ENCODE measurements around the gene PSAP. TPM values are rescaled to one million over a fixed set of nuclear protein-coding genes. Genes with fewer than 3 reads are reported as not detected.
"Not testable (repeated sequence)": the region's sequence is repeated elsewhere in the genome, so short reads cannot be mapped to it uniquely, and the experiment has no call there.

PSAP gene
- total RNA-seq, 2 donors from 2014 or later = 1,144 to 1,344 TPM

GRCh38 chr10:71880425-71881306, 29.6 kb upstream of the PSAP start:
- WGBS = 72% methylated on average over 13 of the region's 13 CpGs
- Histone ChIP-seq H3K27me3 (replicated peaks; ENCODE audit: insufficient read depth) (no peaks in the 10 kb centered on the region), H3K4me1 (replicated peaks) (no peaks in the 10 kb centered on the region), H3K36me3 (no peaks in the 10 kb centered on the region), H3K4me3 (no peak overlapping the region), H3K27ac (no peak overlapping the region), H3K9me3 (no peaks in the 10 kb centered on the region)
- TF ChIP-seq POLR2AphosphoS5 (IDR thresholded peaks at IDR 0.05) (no peak), POLR2A (IDR thresholded peaks at IDR 0.05) (no peak), CTCF (IDR thresholded peaks at IDR 0.05) (no peak)
- DNase-seq (ENCODE audit: low spot score) = no peak
- intact Hi-C loops (cut with DNase I) = no loop called here

DNA sequence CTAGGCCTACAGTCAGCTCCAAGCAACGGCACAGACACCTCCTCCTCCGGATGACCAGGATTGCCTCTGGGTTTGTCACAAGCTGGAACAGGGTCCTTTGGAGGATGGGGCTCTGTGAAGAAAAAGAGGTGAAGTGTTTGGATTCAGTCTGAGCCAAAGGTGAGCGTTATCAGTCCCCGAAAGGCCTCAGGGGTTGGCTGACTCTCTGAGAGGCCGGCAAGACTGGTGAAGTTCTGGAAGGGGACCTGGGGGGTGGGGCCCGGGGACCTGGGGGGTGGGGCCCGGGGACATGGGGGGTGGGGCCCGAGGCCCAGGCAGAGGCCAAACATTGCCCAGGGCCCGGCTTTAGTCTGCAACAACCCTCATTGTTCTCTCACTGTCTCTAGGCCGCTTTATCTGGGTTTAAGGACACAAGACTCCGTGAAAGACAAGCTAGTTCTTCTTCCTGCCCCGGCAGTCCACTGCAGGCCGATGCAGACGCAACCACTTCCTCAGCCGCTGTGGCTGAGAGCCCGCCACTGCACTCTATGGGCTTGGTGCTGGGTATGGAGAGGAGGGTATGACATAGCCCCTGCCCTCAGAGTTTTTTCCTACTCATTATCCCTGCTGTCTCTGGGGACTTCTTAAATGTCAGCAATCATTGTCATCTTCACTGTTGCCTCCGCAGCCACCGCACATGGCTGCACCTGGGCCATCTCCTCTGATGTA, 27.4 kb upstream of the PSAP start:
- no peaks in the 10 kb centered on the region for H3K9me3 ChIP-seq
- WGBS = 61% methylated on average over 13 of the region's 18 CpGs
- H3K4me1 ChIP-seq (replicated peaks) = no peaks in the 10 kb centered on the region
- H3K36me3 ChIP-seq = no peaks in the 10 kb centered on the region
- no peak overlapping the region for H3K4me3 ChIP-seq
- intact Hi-C loops (cut with DNase I) = no loop called here
- TF ChIP-seq POLR2AphosphoS5 (IDR thresholded peaks at IDR 0.05) (no peak), POLR2A (IDR thresholded peaks at IDR 0.05) (no peak), CTCF (IDR thresholded peaks at IDR 0.05) (no peak)
- no peak overlapping the region for H3K27ac ChIP-seq
- no peak for DNase-seq (ENCODE audit: low spot score)
- H3K27me3 ChIP-seq (replicated peaks; ENCODE audit: insufficient read depth) = no peaks in the 10 kb centered on the region

- H3K27me3 ChIP-seq (replicated peaks; ENCODE audit: insufficient read depth) = no peaks in the 10 kb centered on the region
- WGBS = 94% methylated on average over 4 of the region's 4 CpGs
- H3K9me3 ChIP-seq = no peaks in the 10 kb centered on the region
- intact Hi-C loops (cut with DNase I) = no loop called here
- TF ChIP-seq CTCF (IDR thresholded peaks at IDR 0.05) (no peak), POLR2A (IDR thresholded peaks at IDR 0.05) (no peak), POLR2AphosphoS5 (IDR thresholded peaks at IDR 0.05) (no peak)
- no peak for DNase-seq (ENCODE audit: low spot score)
- H3K36me3 ChIP-seq = no peaks in the 10 kb centered on the region
- H3K27ac ChIP-seq = no peak overlapping the region
- no peaks in the 10 kb centered on the region for H3K4me1 ChIP-seq (replicated peaks)
- H3K4me3 ChIP-seq = no peak overlapping the region
These were observed 26.8 kb upstream of the PSAP start for GRCh38 chr10:71877821-71878220.

DNA sequence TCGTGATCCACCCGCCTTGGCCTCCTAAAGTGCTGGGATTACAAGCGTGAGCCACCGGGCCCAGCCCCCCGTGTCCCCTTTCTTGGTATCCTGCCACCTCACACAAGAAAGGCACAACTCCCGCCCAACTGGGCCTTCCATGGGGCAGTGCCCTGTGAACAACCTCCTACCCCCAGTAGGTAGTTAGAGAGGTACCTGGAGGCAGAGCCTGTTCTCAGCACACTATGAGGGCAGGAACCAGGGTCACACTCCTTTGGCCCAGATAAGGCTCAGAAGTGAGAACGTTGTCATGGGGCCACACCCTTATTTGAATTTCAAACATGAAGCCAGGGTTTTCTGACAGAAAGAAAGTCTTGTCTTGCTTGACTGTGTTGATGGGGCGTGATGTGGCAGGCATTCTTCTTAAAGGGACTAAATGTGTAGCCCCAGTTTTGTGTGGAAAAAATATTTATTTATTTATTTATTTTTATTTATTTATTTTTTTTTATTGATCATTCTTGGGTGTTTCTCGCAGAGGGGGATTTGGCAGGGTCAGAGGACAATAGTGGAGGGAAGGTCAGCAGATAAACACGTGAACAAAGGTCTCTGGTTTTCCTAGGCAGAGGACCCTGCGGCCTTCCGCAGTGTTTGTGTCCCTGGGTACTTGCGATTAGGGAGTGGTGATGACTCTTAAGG, 23.8 kb upstream of the PSAP start:
- intact Hi-C loops (cut with DNase I); H3K27ac ChIP-seq; H3K4me1 ChIP-seq (replicated peaks): not testable (repeated sequence)

DNA sequence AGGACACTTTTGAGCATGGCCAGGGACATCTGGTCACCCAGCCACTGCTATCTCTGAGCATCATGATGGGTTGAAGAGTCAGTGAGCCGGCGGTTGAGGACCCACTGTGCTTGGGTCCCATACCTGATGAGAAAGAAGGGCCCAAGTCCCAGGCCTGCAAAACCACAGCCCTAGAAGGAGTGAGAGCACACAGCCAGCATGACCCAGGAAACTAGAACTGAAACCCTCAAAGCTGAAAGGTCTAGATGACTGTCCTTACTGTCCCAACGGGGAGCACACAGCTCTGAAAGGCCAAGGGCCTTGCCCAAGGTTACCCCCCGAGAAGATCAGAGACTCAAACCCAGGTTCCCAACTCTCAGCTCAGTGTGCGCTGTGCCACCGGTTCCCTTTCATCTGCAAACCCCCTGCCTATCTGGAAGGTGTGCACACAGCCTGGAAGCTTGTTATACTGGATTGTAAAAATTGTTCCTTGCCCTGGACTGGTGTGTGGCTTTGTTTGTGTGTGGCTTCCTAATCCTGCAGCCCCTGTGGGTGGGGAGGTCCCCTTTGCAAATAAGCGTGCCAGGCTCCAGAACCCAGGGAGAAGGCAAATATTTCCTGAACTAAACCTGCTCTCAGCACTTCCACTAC, 22.6 kb upstream of the PSAP start:
- no peak overlapping the region for H3K4me3 ChIP-seq
- no peaks in the 10 kb centered on the region for H3K27me3 ChIP-seq (replicated peaks; ENCODE audit: insufficient read depth)
- H3K36me3 ChIP-seq = no peaks in the 10 kb centered on the region
- intact Hi-C loops (cut with DNase I) = no loop called here
- TF ChIP-seq POLR2AphosphoS5 (IDR thresholded peaks at IDR 0.05) (no peak), POLR2A (IDR thresholded peaks at IDR 0.05) (no peak), CTCF (IDR thresholded peaks at IDR 0.05) (no peak)
- WGBS = 86% methylated on average over 7 of the region's 7 CpGs
- no peak overlapping the region for H3K27ac ChIP-seq
- no peak for DNase-seq (ENCODE audit: low spot score)
- H3K4me1 ChIP-seq (replicated peaks) = no peaks in the 10 kb centered on the region
- H3K9me3 ChIP-seq = no peaks in the 10 kb centered on the region

More for the DNA sequence above, 23.8 kb upstream of the PSAP start:
- not testable (repeated sequence) for H3K27me3 ChIP-seq (replicated peaks; ENCODE audit: insufficient read depth); H3K36me3 ChIP-seq; H3K9me3 ChIP-seq; H3K4me3 ChIP-seq; DNase-seq (ENCODE audit: low spot score)
- 89% methylated on average over 13 of the region's 13 CpGs for WGBS

DNA sequence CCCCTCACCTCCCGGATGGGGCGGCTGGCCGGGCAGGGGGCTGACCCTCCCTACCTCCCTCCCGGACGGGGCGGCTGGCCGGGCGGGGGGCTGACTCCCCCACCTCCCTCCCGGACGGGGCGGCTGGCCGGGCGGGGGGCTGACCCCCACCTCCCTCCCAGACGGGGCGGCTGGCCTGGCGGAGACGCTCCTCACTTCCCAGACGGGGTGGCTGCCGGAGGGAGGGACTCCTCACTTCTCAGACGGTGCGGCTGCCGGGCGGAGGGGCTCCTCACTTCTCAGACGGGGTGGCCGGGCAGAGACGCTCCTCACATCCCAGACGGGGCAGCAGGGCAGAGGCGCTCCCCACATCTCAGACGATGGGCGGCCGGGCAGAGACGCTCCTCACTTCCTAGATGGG, 18.6 kb upstream of the PSAP start:
- DNase-seq (ENCODE audit: low spot score); H3K4me3 ChIP-seq; H3K27me3 ChIP-seq (replicated peaks; ENCODE audit: insufficient read depth); H3K36me3 ChIP-seq; H3K27ac ChIP-seq; intact Hi-C loops (cut with DNase I); H3K4me1 ChIP-seq (replicated peaks); H3K9me3 ChIP-seq: not testable (repeated sequence)
- WGBS = 97% methylated on average over 21 of the region's 32 CpGs

Measured in prostate gland (tissue), 2 donors.